Erythroblast (primary cell): ENCODE measurements around the gene CFAP92.

Experiments
- DNase-seq, 2 experiments: peaks; one replicate each; lab custom pipeline; 2025; lab: John Stamatoyannopoulos, UW
- GATA1 ChIP-seq: IDR thresholded peaks from 2 replicates; pipeline ENCODE4 v1.6.1; 2011; ENCODE audit warnings: low read depth, mild to moderate bottlenecking, control low read depth, low read length, moderate library complexity
- POLR2A ChIP-seq: IDR thresholded peaks from 2 replicates; pipeline ENCODE4 v1.6.1; 2011; ENCODE audit warnings: mild to moderate bottlenecking, low read length

The CFAP92 gene

GRCh38 chr3:128993461-128994172, at the start of gene CFAP92:
TSS of gene CFAP92 (minus strand) at chr3:128994076. CDS start at chr3:128993304, 772 bp downstream.
- DNase-seq, result peak; percentile 86 to 91
- TF ChIP-seq GATA1 (no peak), POLR2A (no peak)

GRCh38 chr3:129040579-129041300, 46.9 kb upstream of the CFAP92 start:
- no peak for DNase-seq
- TF ChIP-seq POLR2A (no peak), GATA1 (no peak)

- no peak for TF ChIP-seq POLR2A
- no peak for TF ChIP-seq GATA1
- no peak for DNase-seq
Measured at GRCh38 chr3:129040039-129040336, 46.1 kb upstream of the CFAP92 start.

- TF ChIP-seq POLR2A (no peak), GATA1 (no peak)
- DNase-seq, result no peak
Measured at GRCh38 chr3:129039271-129040038, 45.6 kb upstream of the CFAP92 start.

GRCh38 chr3:129038121-129038855, 44.4 kb upstream of the CFAP92 start:
- TF ChIP-seq POLR2A (no peak), GATA1 (no peak)
- DNase-seq, result no peak

GRCh38 chr3:129037093-129037419, 43.2 kb upstream of the CFAP92 start:
- DNase-seq, result no peak
- TF ChIP-seq GATA1, result no peak
- TF ChIP-seq POLR2A, result no peak

- no peak for TF ChIP-seq GATA1
- TF ChIP-seq POLR2A, result no peak
- no peak for DNase-seq
Measured at GRCh38 chr3:129036222-129037092, 42.6 kb upstream of the CFAP92 start.

- TF ChIP-seq POLR2A, result no peak
- no peak for TF ChIP-seq GATA1
- no peak for DNase-seq
Measured at GRCh38 chr3:129035360-129036221, 41.7 kb upstream of the CFAP92 start.

- no peak for DNase-seq
Measured at GRCh38 chr3:129034642-129035041, 40.8 kb upstream of the CFAP92 start.

GRCh38 chr3:129033633-129034321, 39.9 kb upstream of the CFAP92 start:
- TF ChIP-seq POLR2A (no peak), GATA1 (no peak)
- DNase-seq, result no peak

More at GRCh38 chr3:129034642-129035041, 40.8 kb upstream of the CFAP92 start:
- no peak for TF ChIP-seq POLR2A

- DNase-seq, result no peak
- TF ChIP-seq POLR2A, result no peak
- no peak for TF ChIP-seq GATA1
Measured at GRCh38 chr3:129033151-129033550, 39.3 kb upstream of the CFAP92 start.
